Globus pallidus (tissue), 1 donor: ENCODE data around the gene MYD88.
"Not testable (repeated sequence)": the region's sequence is repeated elsewhere in the genome, so short reads cannot be mapped to it uniquely, and the experiment has no call there.

ENCODE experiments used
- DNase-seq: peaks from one replicate; pipeline ENCODE4 v3.0.0-alpha.2; 2015; ENCODE audit warnings: low spot score

The MYD88 gene

DNA sequence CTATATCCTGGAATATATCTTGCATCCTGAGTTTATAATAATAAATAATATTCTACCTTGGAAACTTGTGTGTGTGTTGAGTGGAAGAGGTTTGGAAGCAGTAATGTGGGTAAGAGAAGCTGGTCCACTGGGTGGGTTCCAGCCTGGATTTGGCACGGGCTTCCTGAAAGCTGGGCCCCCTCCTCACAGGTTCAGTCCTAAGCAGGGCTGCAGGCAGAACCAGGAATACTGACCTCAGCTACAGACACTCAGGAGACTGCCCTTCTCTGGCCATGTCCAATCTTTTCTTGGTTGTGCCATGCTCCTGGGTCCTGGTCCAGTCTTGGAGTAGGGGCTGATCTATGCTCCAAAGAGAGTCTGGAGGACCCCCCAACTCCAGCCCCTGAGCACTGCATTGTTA is 4.5 kb downstream of the MYD88 start:
- no peak for DNase-seq

DNA sequence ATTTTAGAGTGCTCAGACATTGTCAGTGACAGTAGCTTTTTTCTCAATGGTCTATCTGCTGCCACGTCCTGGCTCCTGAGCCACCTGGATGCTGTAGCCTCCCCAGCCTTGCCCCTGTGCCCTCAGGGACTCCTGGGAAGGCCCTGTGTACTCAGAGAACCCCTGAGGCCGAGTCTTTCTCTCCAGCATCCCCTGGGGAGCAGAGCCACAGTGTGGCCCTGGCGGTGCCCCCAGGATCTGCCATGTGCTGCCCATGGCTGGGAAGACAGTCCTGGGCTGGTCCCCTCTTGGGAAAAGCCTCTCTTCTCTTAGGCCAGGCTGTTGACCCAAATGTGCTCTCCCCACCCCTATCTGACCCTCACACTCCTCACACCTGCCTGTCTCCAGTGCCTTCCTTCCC is 5.0 kb downstream of the MYD88 start:
- DNase-seq: no peak

DNA sequence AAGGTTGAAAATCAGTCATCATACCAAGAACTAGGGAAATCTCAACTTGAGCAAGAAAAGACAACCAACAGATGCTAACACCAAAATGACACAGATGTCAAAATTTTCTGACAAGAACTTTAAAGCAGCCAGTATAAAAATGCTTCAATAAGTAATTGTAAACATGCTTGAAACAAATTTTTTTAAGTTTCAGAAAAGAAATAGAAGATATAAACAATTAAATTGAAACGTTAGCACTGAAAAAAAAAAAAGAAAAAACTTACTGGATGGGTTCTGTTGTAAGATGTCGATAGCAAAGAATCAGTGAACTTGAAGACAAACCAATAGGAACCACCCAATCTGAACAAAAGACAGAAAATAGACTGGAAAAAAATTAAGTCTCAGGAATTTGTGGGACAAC is 8.0 kb downstream of the MYD88 start:
- no peak for DNase-seq

DNA sequence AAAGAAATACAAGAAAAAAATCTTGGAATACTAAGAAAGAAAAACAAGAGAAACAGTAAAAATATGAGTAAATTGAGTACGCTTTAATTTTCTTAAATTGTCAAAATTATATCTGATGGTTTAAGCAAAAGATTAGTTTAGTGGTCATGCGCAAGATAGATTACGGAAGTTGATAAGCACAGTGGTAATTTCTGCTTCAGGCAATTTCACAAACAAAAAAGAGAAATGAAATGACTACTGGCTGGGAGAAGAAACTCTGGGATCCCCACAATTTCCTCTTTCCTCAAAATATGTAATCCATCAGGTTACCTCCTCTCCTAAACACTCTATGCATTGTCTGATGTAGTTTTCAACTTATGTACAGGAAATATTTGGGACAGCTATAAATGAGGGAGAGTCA is 9.0 kb downstream of the MYD88 start:
- no peak for DNase-seq

DNA sequence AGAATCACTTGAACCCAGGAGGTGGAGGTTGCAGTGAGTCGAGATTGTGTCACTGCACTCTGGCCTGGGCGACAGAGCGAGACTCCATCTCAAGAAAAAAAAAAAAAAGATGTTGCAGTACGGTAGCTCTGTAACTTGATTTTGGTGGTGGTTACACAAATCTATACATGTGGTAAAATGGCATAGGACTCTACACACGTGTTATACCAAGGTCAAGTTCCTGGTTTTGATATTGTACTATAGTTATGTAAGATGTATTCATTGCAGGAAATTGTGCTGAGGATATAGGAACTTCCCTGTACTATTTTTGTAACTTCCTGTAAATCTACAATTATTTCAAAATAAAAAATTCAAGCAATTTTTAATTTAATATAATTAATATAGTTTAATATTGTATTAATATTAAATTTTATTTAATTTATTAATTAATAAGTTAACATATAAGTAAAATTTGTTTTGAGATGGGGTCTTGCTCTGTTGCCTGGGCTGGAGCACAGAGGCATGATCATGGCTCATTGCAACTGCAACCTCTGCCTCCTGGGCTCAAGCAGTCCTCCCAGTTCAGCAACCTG is 9.9 kb downstream of the MYD88 start:
- no peak for DNase-seq

DNA sequence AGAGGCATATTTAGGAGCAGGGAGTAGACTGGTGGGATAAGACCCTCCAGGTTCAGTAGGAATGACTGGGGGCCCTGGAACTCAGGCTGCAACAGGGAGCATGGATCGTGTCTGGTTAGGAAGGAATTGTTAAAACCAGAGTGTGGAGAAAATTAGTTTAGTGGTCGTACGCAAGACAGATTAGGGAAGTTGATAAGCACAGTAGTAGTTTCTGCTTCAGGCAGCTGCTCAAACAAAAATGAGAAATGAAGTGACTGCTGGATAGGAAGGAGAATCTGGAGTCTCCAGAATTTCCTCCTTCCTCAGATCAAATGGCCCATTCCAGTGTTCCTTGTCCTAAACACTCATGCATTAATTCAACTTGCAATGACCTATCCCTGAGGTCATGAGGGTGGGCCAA is 11.2 kb downstream of the MYD88 start:
- no peak for DNase-seq

DNA sequence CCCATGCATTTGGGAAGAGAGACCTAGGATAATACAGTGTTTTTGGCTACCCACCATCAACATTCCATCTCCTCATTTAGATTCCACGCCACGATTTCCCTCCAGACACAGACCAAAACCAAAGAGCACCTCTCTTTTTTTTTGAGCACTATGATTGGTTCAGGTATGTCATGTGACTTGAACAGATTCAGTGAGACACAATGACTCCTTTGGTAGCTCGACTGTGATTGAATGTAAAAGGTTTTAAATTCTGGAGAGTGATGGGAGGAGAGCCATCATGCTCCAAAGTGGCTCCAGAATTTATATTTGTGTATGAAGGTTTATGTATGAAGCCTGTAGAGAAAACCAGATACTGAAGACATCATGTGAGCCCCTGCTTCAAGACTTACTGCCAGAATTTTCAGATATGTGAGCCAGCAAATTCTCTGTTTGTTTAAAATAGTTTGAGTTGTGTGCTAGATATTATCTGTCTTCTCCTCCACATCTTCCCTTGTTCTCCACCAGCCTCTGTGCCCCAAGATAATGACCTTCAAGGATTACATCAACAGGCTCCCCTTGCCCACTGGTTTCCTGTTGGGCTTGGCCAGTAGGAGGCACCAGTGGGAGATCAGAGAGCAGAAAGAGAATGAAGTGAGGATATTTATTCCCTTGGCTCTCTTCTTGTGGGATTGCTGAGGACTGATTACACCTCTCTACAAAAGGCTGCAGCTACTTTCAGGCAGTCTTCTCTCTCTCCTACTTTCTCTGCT is 12.5 kb downstream of the MYD88 start:
- DNase-seq: no peak

DNA sequence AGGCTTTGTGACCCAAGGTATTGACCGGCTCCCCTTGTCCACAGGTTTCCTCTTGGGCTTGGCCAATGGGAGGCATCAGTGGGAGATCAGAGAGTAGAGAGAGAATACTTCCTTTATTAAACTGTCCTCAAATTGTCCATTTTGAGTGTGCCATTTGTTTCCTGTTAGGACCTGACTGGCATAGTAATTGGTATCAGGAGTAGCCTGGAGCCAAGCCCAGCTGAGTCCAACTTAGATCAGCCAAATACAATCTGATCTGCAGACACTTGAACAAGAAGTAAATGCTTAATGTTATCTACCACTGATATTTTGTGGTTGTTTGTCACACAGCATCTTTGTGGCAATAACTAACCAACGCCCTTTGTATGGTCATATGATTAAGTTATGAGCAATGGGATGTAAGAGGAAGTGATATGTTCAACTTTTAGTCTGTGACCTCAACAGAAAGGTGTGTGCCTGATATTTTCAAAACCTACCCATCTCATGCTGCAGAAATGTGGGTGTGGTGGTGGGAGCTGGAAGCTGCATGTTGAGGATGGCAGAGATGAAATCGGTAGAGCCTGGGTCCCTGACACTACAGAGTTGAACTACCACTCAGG is 13.3 kb downstream of the MYD88 start:
- DNase-seq: no peak

DNA sequence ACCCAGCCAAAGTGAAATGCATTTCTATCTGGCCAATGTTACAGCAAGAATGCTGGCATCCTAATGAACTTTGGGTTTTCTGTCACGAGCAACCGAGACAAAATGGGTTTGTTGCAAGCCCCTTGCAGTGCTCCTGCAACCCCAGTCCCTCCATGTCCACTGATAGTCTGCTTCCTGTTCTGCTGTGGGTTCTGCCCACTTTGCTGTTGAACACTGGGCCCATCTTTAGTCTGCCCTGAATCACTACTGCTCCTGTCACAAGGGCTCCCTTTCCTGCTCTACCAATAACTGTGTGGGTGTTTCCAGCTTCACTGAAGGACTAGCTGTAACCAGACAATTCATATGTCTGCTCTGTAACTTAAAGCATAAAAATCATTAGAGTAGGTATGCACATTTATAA is 14.1 kb downstream of the MYD88 start:
- DNase-seq: no peak

DNA sequence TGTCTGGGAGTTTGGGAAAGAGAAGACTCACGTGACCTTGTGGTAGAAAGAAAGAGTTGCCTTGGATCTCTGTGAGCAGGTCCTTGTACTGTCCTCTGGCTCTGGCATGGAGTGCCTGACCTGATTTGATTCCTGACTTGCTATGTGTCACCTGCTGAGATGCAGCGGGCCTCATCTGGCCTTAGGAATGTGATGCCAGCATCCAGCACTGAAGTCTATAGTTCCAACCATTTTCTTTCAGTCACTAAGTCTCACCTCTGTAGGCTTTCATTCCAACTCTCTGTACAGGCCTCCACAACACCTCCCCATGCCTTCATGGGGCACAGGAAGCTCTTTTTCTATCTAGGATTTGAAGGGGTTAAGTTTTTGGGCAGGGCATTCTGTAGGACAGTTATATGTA is 14.8 kb downstream of the MYD88 start:
- DNase-seq: no peak

DNA sequence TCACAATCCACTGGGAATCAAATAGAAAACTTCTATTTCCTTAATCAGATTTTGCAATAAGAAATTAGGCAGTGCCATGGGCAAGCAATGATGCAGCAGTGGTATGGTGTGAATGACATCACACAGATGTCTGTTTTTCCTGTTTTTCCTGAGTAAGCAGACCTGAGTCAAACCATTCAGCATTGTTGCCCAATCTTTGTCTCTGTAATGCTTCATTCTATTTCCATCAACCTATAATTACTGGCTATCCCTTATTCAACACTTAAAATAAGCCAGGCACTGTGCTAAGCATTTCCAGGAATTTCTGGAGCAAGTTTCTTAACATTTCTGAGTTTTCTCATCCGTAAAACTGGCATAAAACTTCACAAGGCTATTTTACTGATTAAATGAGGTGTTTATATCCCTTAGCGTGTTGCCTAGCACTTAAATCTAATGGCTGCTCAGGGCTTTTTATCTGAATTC is 15.6 kb downstream of the MYD88 start:
- no peak for DNase-seq

DNA sequence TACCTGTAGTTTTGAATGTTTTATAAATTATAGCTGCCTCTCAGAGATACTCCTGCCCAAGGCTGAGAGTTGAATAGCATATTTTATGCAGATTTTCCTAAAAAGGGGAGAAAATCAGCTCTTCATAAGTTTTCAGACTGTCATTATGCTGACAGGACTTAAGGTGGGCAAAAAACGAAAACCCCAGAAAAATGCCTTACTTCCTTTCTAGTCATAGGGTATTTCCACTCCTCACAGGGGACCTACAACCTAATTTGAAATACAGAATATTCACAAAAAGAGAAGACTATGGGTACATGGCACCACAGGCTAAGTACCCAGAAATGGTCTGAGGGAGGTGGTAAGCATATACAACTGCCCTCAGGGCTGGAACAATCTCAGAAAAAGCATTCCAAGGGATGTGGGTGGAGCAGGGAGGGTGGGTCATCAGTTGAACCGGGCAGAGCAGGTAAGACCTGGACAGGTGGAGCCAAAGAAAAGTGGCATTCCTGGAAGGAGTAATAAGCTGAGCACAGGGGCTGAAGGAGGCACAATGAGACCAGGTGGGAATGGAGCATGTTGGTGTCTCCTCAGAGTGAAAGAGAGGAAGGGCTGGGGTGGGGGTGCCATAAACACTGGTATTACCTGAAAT is 16.3 kb downstream of the MYD88 start:
- no peak for DNase-seq

DNA sequence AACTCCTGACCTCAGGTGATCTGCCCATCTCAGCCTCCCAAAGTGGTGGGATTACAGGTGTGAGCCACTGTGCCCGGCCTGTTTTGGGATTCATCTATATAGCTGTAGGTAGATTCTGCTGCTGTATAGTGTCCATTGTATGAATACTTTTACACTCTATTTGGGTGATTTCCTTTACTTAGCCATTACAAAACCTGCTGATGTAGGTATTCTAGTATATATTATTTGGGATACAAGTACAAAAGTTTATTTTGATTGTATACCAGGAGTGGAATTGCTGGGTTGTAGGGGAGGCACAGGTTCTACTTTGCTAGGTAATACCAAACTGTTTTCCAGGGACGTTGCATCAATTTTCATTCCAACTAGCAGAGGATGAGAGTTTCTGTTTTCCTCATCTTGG is 17.4 kb downstream of the MYD88 start:
- no peak for DNase-seq

DNA sequence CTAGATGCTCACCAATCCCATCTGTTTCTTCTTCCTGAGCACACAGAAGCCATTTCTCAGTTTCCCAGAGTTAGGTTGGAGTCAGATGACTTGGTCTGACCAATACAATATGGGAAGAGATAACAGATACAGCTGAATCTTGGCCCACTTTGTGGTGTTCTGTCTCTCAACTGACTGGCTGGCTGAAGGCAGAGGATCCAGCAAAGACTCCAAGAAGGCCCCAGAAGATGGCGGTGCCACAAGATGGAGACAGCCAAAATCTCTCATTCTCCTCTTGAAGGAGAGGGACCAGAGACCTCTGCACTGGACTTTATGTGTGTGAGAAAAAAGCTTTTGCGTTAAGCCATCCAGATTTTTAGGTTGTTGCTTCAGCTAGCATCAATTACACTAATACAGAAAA is 18.7 kb downstream of the MYD88 start:
- no peak for DNase-seq

DNA sequence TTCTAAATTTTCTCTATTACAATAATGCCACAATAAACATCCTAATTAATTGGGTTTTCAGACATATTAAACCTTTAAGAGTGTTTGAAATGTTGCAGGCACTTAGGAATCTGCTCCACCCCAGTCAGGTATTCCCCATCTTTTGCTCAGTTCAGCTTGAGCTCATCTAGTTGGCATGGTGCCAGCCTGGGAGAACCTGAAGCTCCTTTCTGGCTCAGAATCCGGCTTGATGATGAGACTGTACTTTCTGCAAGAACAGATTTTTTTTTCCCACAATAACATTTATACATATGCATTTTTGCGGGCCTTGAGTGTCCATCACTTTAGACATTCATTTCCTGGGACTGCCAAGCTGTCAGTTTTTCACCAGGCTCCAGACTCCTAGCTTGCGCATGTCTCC is 19.1 kb downstream of the MYD88 start:
- DNase-seq: no peak

DNA sequence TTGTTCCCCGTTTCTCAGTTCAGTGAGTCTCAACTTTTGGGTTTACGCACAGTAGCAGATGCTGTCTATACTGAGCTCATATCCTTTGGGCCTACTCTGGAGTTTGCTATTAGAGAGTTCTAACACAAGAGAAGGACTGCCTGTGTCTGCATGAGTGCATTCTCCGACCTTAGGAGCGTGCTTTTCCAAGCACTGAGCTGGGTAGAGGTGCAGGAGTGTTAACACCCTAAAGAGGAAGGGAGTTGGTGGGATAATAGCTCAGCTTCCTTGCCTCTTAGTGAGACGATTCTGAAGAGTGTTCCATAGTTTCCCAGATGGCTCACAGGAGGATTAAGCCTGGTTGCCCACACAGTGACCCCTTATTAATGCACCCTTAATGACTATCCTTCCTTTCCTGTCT is 20.0 kb downstream of the MYD88 start:
- DNase-seq: no peak

DNA sequence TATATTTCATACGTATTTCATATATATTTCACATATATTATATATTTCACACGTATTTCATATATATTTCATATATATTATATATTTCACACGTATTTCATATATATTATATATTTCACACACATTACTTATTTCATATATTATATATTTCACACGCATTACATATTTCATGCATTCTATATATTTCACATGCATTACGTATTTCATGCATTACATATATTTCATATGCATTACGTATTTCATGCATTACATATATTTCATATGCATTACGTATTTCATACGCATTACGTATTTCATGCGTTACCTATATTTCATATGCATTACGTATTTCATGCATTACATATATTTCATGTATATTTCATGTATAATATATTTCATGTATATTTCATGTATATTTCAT is 22.2 kb downstream of the MYD88 start:
- not testable (repeated sequence) for DNase-seq

DNA sequence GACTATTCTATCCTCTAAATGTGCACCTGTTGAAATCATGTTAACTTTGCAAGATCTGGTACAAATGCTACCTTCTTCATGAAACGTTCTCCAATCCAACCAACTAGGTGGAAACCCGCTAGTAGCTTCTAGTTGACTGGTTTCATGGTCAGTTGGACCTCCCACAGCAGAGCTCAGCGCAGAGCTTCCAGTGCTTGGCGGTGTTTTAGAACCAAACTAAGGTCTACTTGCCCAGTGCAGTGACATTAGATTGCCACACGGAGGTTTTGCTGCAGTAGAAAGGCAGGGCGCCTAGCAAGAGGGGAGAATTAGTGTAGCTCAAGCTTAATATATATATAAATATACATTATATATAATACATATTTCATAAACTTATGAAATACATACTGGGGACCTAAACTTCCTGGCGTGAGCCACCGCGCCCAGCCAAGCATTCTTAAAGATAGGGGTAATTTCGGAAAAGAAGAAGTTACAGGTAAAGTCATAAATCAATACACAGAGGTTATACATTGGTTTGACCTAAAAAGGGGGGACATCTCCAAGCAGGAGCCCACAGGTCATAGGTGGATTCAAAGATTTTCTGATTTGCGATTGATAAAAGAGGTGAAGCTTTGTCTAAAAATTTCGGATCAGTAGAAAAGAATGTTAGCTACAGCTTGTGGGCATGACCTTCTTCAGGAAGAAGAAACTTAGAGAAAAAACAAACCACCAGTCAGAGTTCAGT is 24.8 kb downstream of the MYD88 start:
- DNase-seq: no peak

DNA sequence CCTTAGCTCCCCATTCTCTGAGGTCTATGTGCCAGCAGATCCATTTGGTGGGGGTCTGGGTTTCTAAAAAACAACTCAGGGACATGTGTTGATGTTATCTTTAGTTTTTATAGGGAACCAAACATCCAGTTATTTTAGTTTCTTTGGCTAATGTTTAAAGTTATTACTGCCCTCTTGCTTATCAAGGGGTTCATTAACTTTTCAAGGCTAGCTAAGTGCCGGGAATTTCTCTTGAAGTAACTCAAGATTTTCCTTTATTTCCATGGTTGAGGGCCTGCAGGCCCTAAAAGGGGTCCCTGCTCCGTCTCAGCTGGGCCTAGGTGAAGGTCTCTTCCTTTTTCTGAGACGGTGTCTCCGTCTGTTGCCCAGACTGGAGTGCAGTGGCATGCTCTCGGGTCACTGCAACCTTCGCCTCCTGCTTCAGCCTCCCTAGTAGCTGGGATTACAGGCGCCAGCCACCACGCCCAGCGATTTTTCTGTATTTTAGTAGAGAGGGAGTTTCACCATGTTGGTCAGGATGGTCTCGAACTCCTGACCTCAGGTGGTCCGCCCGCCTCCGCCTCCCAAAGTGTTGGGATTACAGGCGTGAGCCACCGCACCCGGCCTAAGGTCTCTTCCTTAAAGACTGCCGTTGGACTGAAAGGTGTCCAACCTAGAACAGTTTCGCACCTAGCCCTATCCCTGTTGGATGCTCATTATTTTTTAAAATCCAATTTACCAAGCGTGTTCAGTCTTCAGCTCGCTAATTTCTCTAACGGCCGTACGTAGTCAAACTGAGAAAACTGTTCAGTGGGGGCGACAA is 25.6 kb downstream of the MYD88 start:
- DNase-seq: no peak

DNA sequence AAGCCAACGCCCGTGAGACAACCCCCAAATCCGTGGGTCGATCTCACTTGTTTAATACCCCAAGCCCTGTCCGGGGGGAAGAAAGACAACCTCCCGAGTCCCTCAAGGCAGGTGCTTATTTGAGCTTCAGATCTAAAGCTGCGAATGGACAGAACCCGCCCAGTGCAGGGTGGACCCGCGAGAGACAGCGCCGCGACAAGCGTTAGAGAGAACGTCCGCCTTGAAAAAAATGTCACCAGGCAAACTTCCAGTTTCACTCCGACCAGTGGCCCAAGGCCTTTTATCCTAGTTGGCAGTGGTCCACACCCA is 26.1 kb downstream of the MYD88 start:
- no peak for DNase-seq

DNA sequence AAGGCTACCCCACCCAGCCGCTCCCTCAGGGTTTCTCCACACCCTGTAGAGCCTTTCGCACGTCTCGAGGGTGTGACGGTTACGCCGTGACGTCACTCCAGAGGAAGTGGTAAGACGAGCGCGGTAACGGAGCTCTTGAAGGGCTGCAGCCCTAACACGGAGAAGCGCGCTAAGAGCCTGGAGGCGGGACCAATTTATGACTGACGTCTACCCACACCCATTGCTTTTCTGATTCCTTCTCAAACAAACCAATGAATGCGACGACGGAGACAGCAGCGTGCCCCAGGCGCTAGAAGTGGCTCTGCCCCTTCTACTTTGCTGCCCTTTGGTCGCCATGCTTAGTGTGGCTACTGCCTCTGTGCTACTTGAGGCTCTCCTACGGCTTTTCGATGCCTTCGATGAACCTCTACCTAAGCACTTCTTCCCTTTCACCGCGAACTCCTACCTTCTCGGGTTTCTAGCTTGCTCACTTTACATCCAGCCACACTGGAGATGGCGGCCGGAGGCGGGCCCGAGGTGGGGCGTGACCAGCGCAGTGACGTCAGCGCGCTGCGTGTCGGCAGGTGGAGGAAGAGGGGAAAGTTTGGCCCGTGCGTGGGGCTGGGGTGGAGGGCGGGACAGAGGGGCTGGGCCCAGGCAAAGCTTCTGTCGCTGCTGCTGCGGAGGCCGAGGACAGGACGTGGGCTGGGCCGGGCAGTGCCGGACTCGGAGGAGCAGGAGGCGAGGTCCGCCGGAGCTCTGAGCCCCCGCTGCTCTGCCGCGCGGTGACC is 26.7 kb downstream of the MYD88 start, which contains the start of gene OXSR1:
TSS of gene OXSR1 (plus strand) at position 586 of the 770 bp plus-strand sequence. CDS start 340 bp downstream, outside the sequence.
- DNase-seq: peak; percentile 100
